GM19328 (cell line): ENCODE measurements around the gene OPA1.
A peak's percentile ranks its signal among the peaks of the same experiment; 100 is the strongest.
"Not testable (repeated sequence)": the region's sequence is repeated elsewhere in the genome, so short reads cannot be mapped to it uniquely, and the experiment has no call there.

ENCODE experiments used
- ATAC-seq: cut with Tn5 transposase; IDR thresholded peaks from one replicate; pipeline ENCODE4 v1.9.1; 2021; ENCODE audit warnings: mild to moderate bottlenecking, moderate library complexity; ENCODE audit not compliant: unreplicated experiment

The OPA1 gene

GRCh38 chr3:193589129-193589528, 3.9 kb upstream of the OPA1 start:
- ATAC-seq, result no peak

GRCh38 chr3:193589616-193590015, 3.4 kb upstream of the OPA1 start:
- ATAC-seq, result no peak

GRCh38 chr3:193590088-193590856, 2.7 kb upstream of the OPA1 start:
- no peak for ATAC-seq

GRCh38 chr3:193593668-193594030, 641 bp downstream of the OPA1 start:
- ATAC-seq, result no peak

- ATAC-seq, result no peak
Observed at GRCh38 chr3:193594946-193595689, 2.1 kb downstream of the OPA1 start.

- no peak for ATAC-seq
Observed at GRCh38 chr3:193595939-193596487, 3.0 kb downstream of the OPA1 start.

GRCh38 chr3:193598202-193598601, 5.2 kb downstream of the OPA1 start:
- ATAC-seq, result no peak

- no peak for ATAC-seq
Observed at GRCh38 chr3:193599393-193599792, 6.4 kb downstream of the OPA1 start.

GRCh38 chr3:193605876-193606275, 12.9 kb downstream of the OPA1 start:
- peak; percentile 58 for ATAC-seq

- ATAC-seq, result not testable (repeated sequence)
Observed at GRCh38 chr3:193606892-193607291, 13.9 kb downstream of the OPA1 start.

- ATAC-seq, result not testable (repeated sequence)
Observed at GRCh38 chr3:193610516-193610915, 17.5 kb downstream of the OPA1 start.

GRCh38 chr3:193614430-193614829, 21.4 kb downstream of the OPA1 start:
- ATAC-seq, result no peak

- no peak for ATAC-seq
Observed at GRCh38 chr3:193617628-193618027, 24.6 kb downstream of the OPA1 start.

- ATAC-seq, result no peak
Observed at GRCh38 chr3:193620057-193620456, 27.0 kb downstream of the OPA1 start.

- ATAC-seq, result peak; percentile 74
Observed at GRCh38 chr3:193620650-193621049, 27.6 kb downstream of the OPA1 start.

- no peak for ATAC-seq
Observed at GRCh38 chr3:193621127-193621526, 28.1 kb downstream of the OPA1 start.

- no peak for ATAC-seq
Observed at GRCh38 chr3:193630005-193630404, 37.0 kb downstream of the OPA1 start.

- ATAC-seq, result no peak
Observed at GRCh38 chr3:193637831-193638230, 44.8 kb downstream of the OPA1 start.

- no peak for ATAC-seq
Observed at GRCh38 chr3:193638833-193639232, 45.8 kb downstream of the OPA1 start.

GRCh38 chr3:193640165-193640715, 47.2 kb downstream of the OPA1 start:
- no peak for ATAC-seq

- ATAC-seq, result no peak
Observed at GRCh38 chr3:193640728-193641439, 47.9 kb downstream of the OPA1 start.
